SK-N-SH (cell line): ENCODE data around the gene CDH16. TPM values are rescaled to one million over a fixed set of nuclear protein-coding genes. Genes with fewer than 3 reads are reported as not detected.

Experiments used
- CTCF ChIA-PET: fragments of 300-600, 350-600 bp; formaldehyde crosslinking; extraction: SDS; loops from one replicate; lab custom pipeline; 2021; lab: Yijun Ruan, JAX
- POLR2A ChIA-PET: fragments of 350-600 bp; sonication (Branson Sonifier 250); formaldehyde crosslinking; extraction: SDS; loops from one replicate; lab custom pipeline; 2020; ENCODE audit warnings: antibody characterized with exemption, inconsistent platforms; lab: Yijun Ruan, JAX
- DNase-seq: peaks from one replicate; pipeline ENCODE4 v3.0.0; 2012
- H2AFZ ChIP-seq: fragments of 200-600 bp; sonication (generic); 2 replicates; pipeline ENCODE4 v1.8.1; 2016; ENCODE audit warnings: antibody characterized with exemption, mild to moderate bottlenecking, low read depth
- H3F3A ChIP-seq: fragments of 200-600 bp; sonication (generic); replicated peaks from 2 replicates; pipeline ENCODE3; 2016; ENCODE audit warnings: antibody characterized with exemption, mild to moderate bottlenecking; ENCODE audit not compliant: insufficient read depth
- H3K27ac ChIP-seq, 2 experiments: fragments of 200-500 bp in 1 of 2; fragments of 200-600 bp in 1 of 2; sonication (Bioruptor generic) in 1 of 2; sonication (generic), shearing (Covaris generic) in 1 of 2; 2 replicates each; pipeline versions ENCODE4 v1.5.1 to v1.6.1; 2014 to 2016; ENCODE audit warnings: low read depth in 2 of 2, inconsistent platforms in 1 of 2, low read length in 1 of 2, mild to moderate bottlenecking in 1 of 2, mixed read lengths in 1 of 2
- H3K27me3 ChIP-seq: fragments of 200-600 bp; sonication (generic), shearing (Covaris generic); 2 replicates; pipeline ENCODE4 v1.6.1; 2016; ENCODE audit warnings: mixed run types; ENCODE audit not compliant: insufficient read depth
- H3K36me3 ChIP-seq, 2 experiments: fragments of 200-500 bp in 1 of 2; fragments of 200-600 bp in 1 of 2; sonication (Bioruptor generic) in 1 of 2; sonication (generic) in 1 of 2; replicated peaks in 1 of 2; 2 replicates each; pipeline versions ENCODE3 to v1.5.1; 2014 to 2016; ENCODE audit warnings: low read length in 1 of 2, mild to moderate bottlenecking in 1 of 2; ENCODE audit not compliant: insufficient read depth in 2 of 2, control insufficient read depth in 1 of 2
- H3K4me1 ChIP-seq, 2 experiments: fragments of 200-500 bp in 1 of 2; fragments of 200-600 bp in 1 of 2; sonication (Bioruptor generic) in 1 of 2; sonication (generic), shearing (Covaris generic) in 1 of 2; 2 replicates each; pipeline versions ENCODE4 v1.5.1 to v1.6.1; 2014 to 2016; ENCODE audit warnings: low read depth in 1 of 2, low read length in 1 of 2, mixed run types in 1 of 2; ENCODE audit not compliant: insufficient read depth in 2 of 2, control insufficient read depth in 1 of 2
- H3K4me2 ChIP-seq: fragments of 200-600 bp; sonication (generic), shearing (Covaris generic); 2 replicates; pipeline ENCODE4 v1.6.1; 2017; ENCODE audit warnings: mixed run types
- H3K4me3 ChIP-seq, 2 experiments: fragments of 200-500 bp in 1 of 2; fragments of 200-600 bp in 1 of 2; sonication (Bioruptor generic) in 1 of 2; sonication (generic), shearing (Covaris generic) in 1 of 2; 2 replicates each; pipeline versions ENCODE4 v1.5.1 to v1.8.1; 2014 to 2016; ENCODE audit warnings: low read depth in 2 of 2, inconsistent platforms in 1 of 2, low read length in 1 of 2, mild to moderate bottlenecking in 1 of 2, mixed read lengths in 1 of 2, moderate library complexity in 1 of 2
- H3K79me2 ChIP-seq: fragments of 200-600 bp; sonication (generic); 2 replicates; pipeline ENCODE4 v1.8.1; 2017; ENCODE audit warnings: mild to moderate bottlenecking; ENCODE audit not compliant: insufficient read depth
- H3K9ac ChIP-seq: fragments of 200-600 bp; sonication (generic); 2 replicates; pipeline ENCODE4 v1.6.1; 2017; ENCODE audit warnings: mixed run types
- H3K9me2 ChIP-seq: fragments of 200-600 bp; sonication (generic); 2 replicates; pipeline ENCODE4 v1.6.1; 2017; ENCODE audit warnings: mixed run types
- H3K9me3 ChIP-seq: fragments of 200-600 bp; sonication (generic); 2 replicates; pipeline ENCODE4 v1.6.1; 2017; ENCODE audit warnings: mixed run types, mild to moderate bottlenecking, moderate library complexity
- H4K20me1 ChIP-seq: fragments of 200-600 bp; sonication (generic); 2 replicates; pipeline ENCODE4 v1.6.1; 2017; ENCODE audit warnings: mild to moderate bottlenecking, mixed run types; ENCODE audit not compliant: insufficient read depth
- ELF1 ChIP-seq: IDR thresholded peaks from 2 replicates; pipeline ENCODE4 v1.4.0; 2012
- EZH2phosphoT487 ChIP-seq: fragments of 200-600 bp; sonication (generic); IDR thresholded peaks from 2 replicates; pipeline ENCODE4 v1.6.1; 2017; ENCODE audit warnings: low read depth, mixed run types, mild to moderate bottlenecking, antibody characterized with exemption, moderate library complexity, borderline replicate concordance
- FOXM1 ChIP-seq: IDR thresholded peaks from 2 replicates; pipeline ENCODE4 v1.4.0; 2012; ENCODE audit warnings: low read depth, mild to moderate bottlenecking
- GABPA ChIP-seq: IDR thresholded peaks from 2 replicates; pipeline ENCODE4 v1.4.0; 2012; ENCODE audit warnings: low read depth, mild to moderate bottlenecking
- JUND ChIP-seq: IDR thresholded peaks from 2 replicates; pipeline ENCODE4 v1.4.0; 2012
- POLR2AphosphoS5 ChIP-seq: IDR thresholded peaks from 2 replicates; pipeline ENCODE4 v1.6.1; 2012; ENCODE audit warnings: low read depth, low read length
- RAD21 ChIP-seq: IDR thresholded peaks from 2 replicates; pipeline ENCODE4 v1.6.1; 2012; ENCODE audit warnings: mild to moderate bottlenecking, low read length
- RXRA ChIP-seq: IDR thresholded peaks from 2 replicates; pipeline ENCODE4 v1.4.0; 2012; ENCODE audit warnings: low read depth, mild to moderate bottlenecking, borderline replicate concordance
- SMC3 ChIP-seq: IDR thresholded peaks from 2 replicates; pipeline ENCODE4 v1.6.1; 2012; ENCODE audit warnings: low read depth, low read length, improper control_type of control experiment
- TCF12 ChIP-seq: IDR thresholded peaks from 2 replicates; pipeline ENCODE4 v1.4.0; 2012
- TEAD4 ChIP-seq: IDR thresholded peaks from 2 replicates; pipeline ENCODE4 v1.4.0; 2012; ENCODE audit warnings: mild to moderate bottlenecking, borderline replicate concordance; ENCODE audit not compliant: insufficient read depth
- YY1 ChIP-seq: IDR thresholded peaks from 2 replicates; pipeline ENCODE4 v1.4.0; 2012; ENCODE audit warnings: low read depth, mild to moderate bottlenecking
- WGBS: methylation state at CpG from one replicate; pipeline ENCODE4 v1.1.6; 2017; ENCODE audit warnings: low lambda C conversion rate; 5-methylcytosine and 5-hydroxymethylcytosine counted together
- polyA plus RNA-seq, 3 experiments: library from polyadenylated mRNA; depleted of rRNA; stranded (reverse); fragments of >200 nt; gene quantifications; 2 replicates each; pipeline ENCODE4 v1.2.3, GENCODE V29; 2012
- TF ChIP-seq, protein P1 (sequence below): fragments of 200-600 bp; sonication (generic); IDR thresholded peaks from 2 replicates; pipeline ENCODE4 v1.6.1; 2017; ENCODE audit warnings: antibody characterized with exemption, mild to moderate bottlenecking, moderate library complexity
- TF ChIP-seq, protein P2 (sequence below): IDR thresholded peaks from 2 replicates; pipeline ENCODE4 v1.4.0; 2012; ENCODE audit warnings: low read depth, borderline replicate concordance
- TF ChIP-seq, protein P3 (sequence below): fragments of 150-350 bp; IDR thresholded peaks from 2 replicates; pipeline ENCODE4 v1.6.1; 2017; ENCODE audit warnings: antibody characterized with exemption, low read length, low read depth, borderline replicate concordance

The CDH16 gene
- polyA plus RNA-seq, 1 of the 3 experiments (the other 2 are of a cell fraction): not detected

DNA sequence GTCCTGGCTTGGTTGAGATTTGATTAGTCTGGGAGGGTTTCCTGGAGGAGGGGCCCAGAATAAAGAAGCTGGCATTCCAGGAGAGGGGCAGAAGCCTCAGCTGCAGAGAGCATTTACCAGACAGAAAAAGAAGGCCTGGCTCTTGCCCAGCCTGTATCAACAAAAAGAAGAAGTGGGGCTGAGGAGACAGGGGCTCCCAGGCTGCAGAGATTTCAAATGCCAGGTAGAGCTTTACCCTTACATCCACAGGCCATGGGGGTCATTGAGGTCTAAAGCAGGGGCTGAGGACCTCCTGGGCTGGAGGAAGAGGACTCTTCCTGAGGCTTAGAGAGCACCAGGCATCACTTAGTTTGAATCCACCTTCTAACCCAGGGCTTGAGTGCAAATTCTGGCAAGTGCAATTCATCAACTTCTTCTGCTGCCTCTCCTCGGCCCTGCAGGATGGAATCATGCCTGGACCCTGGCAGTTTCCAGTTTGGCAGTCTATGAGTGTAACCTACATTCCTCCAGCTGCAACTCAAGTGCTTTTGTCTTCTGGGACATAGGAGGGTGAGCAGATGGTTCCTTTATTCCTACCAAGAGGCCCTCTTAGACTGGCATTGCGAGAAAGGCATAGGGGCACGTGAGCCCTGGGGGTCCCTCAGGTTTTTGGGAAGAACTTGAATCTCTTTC, 59.2 kb downstream of the CDH16 start:
- ChIA-PET CTCF (interaction anchor here (1.0 to 5.6 kb wide), 6 partner anchors 8 to 36 kb away, joined by 3 to 26 read pairs (median 4); partner anchors contain the start of gene NAE1), POLR2A (interaction anchor here (0.6 kb wide), 1 partner anchor 35 kb away, joined by 3 read pairs; no protein-coding TSS in a partner anchor)
- H3K27ac ChIP-seq: no peak overlapping the region; a peak in 1 of 4 replicates
- DNase-seq: no peak
- no peaks in the 10 kb centered on the region for H3K9me3 ChIP-seq
- H3K9ac ChIP-seq: no peak overlapping the region
- TF ChIP-seq, protein P1, sequence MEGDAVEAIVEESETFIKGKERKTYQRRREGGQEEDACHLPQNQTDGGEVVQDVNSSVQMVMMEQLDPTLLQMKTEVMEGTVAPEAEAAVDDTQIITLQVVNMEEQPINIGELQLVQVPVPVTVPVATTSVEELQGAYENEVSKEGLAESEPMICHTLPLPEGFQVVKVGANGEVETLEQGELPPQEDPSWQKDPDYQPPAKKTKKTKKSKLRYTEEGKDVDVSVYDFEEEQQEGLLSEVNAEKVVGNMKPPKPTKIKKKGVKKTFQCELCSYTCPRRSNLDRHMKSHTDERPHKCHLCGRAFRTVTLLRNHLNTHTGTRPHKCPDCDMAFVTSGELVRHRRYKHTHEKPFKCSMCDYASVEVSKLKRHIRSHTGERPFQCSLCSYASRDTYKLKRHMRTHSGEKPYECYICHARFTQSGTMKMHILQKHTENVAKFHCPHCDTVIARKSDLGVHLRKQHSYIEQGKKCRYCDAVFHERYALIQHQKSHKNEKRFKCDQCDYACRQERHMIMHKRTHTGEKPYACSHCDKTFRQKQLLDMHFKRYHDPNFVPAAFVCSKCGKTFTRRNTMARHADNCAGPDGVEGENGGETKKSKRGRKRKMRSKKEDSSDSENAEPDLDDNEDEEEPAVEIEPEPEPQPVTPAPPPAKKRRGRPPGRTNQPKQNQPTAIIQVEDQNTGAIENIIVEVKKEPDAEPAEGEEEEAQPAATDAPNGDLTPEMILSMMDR: no peak
- TF ChIP-seq RAD21: no peak
- TF ChIP-seq, protein P2, sequence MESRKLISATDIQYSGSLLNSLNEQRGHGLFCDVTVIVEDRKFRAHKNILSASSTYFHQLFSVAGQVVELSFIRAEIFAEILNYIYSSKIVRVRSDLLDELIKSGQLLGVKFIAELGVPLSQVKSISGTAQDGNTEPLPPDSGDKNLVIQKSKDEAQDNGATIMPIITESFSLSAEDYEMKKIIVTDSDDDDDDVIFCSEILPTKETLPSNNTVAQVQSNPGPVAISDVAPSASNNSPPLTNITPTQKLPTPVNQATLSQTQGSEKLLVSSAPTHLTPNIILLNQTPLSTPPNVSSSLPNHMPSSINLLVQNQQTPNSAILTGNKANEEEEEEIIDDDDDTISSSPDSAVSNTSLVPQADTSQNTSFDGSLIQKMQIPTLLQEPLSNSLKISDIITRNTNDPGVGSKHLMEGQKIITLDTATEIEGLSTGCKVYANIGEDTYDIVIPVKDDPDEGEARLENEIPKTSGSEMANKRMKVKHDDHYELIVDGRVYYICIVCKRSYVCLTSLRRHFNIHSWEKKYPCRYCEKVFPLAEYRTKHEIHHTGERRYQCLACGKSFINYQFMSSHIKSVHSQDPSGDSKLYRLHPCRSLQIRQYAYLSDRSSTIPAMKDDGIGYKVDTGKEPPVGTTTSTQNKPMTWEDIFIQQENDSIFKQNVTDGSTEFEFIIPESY: no peak
- no peak for TF ChIP-seq JUND
- no peak for TF ChIP-seq YY1
- TF ChIP-seq FOXM1: no peak
- no peak for TF ChIP-seq SMC3
- TF ChIP-seq, protein P3, sequence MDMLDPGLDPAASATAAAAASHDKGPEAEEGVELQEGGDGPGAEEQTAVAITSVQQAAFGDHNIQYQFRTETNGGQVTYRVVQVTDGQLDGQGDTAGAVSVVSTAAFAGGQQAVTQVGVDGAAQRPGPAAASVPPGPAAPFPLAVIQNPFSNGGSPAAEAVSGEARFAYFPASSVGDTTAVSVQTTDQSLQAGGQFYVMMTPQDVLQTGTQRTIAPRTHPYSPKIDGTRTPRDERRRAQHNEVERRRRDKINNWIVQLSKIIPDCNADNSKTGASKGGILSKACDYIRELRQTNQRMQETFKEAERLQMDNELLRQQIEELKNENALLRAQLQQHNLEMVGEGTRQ: no peak
- TF ChIP-seq RXRA: no peak
- TF ChIP-seq TEAD4: no peak
- no peak for TF ChIP-seq TCF12
- TF ChIP-seq ELF1: no peak
- no peak for TF ChIP-seq GABPA
- no peak for TF ChIP-seq EZH2phosphoT487
- TF ChIP-seq POLR2AphosphoS5: no peak
- no peaks in the 10 kb centered on the region for H3K9me2 ChIP-seq
- H4K20me1 ChIP-seq: no peaks in the 10 kb centered on the region
- 88% methylated on average over 3 of the region's 3 CpGs for WGBS
- H3K4me3 ChIP-seq: no peak overlapping the region
- 0 out of 2 replicates have a peak overlapping the region, but pooled peaks have one; percentile 1 for H3K4me2 ChIP-seq
- H3F3A ChIP-seq: peaks cover 8% of the 10 kb centered on the region
- H3K79me2 ChIP-seq: no peaks in the 10 kb centered on the region
- no peaks in the 10 kb centered on the region for H3K36me3 ChIP-seq
- no peaks in the 10 kb centered on the region for H3K27me3 ChIP-seq
- no peak overlapping the region for H2AFZ ChIP-seq
- H3K4me1 ChIP-seq: peaks cover 7 to 12% of the 10 kb centered on the region in 2 experiments; a peak in 2 of 4 replicates
